Osteocyte (in vitro differentiated cells): ENCODE results near the gene SH3GL2. TPM values are rescaled to one million over a fixed set of nuclear protein-coding genes. Genes with fewer than 3 reads are reported as not detected.

Experiments used
- DNase-seq: peaks from one replicate; pipeline ENCODE4 v3.0.0; 2021; ENCODE audit warnings: mixed read lengths; ENCODE audit not compliant: unreplicated experiment; ENCODE audit errors: extremely low spot score
- H3K27ac Mint-ChIP-seq: one replicate; pipeline ENCODE4 v1.8.0; 2021; ENCODE audit warnings: mild to moderate bottlenecking, mixed read lengths; ENCODE audit not compliant: unreplicated experiment
- H3K27me3 Mint-ChIP-seq: one replicate; pipeline ENCODE4 v1.8.0; 2021; ENCODE audit warnings: mixed read lengths; ENCODE audit not compliant: unreplicated experiment
- H3K36me3 Mint-ChIP-seq: one replicate; pipeline ENCODE4 v1.8.0; 2021; ENCODE audit warnings: mixed read lengths; ENCODE audit not compliant: unreplicated experiment
- H3K4me1 Mint-ChIP-seq: one replicate; pipeline ENCODE4 v1.8.0; 2021; ENCODE audit warnings: mixed read lengths; ENCODE audit not compliant: unreplicated experiment
- H3K4me3 Mint-ChIP-seq: one replicate; pipeline ENCODE4 v1.8.0; 2021; ENCODE audit warnings: mild to moderate bottlenecking, moderate library complexity, mixed read lengths; ENCODE audit not compliant: unreplicated experiment
- H3K9me3 Mint-ChIP-seq: one replicate; pipeline ENCODE4 v1.8.0; 2021; ENCODE audit warnings: mixed read lengths; ENCODE audit not compliant: unreplicated experiment
- CTCF ChIP-seq: fragments of 200-600 bp; sonication (generic); IDR thresholded peaks from 2 replicates; pipeline ENCODE4 v1.5.0; 2021; ENCODE audit warnings: antibody characterized with exemption, mild to moderate bottlenecking, moderate library complexity
- total RNA-seq: library from RNA; stranded (reverse); gene quantifications from 2 replicates; pipeline ENCODE4 v1.2.1, GENCODE V29; 2021

Gene SH3GL2
- total RNA-seq, 1 donor from 2014 or later, result 0.16 TPM

GRCh38 chr9:17839776-17840175 lies 260.9 kb downstream of the SH3GL2 start:
- H3K36me3 Mint-ChIP-seq, result no peaks in the 10 kb centered on the region
- H3K4me1 Mint-ChIP-seq, result no peaks in the 10 kb centered on the region
- DNase-seq, result no peak
- no peak overlapping the region for H3K4me3 Mint-ChIP-seq
- peaks cover 5% of the 10 kb centered on the region for H3K27me3 Mint-ChIP-seq
- peaks cover 13% of the 10 kb centered on the region for H3K9me3 Mint-ChIP-seq
- no peak overlapping the region for H3K27ac Mint-ChIP-seq
- no peak for TF ChIP-seq CTCF

GRCh38 chr9:17843236-17843635 lies 264.4 kb downstream of the SH3GL2 start:
- no peak for TF ChIP-seq CTCF

More at GRCh38 chr9:17843236-17843635, 264.4 kb downstream of the SH3GL2 start:
- Mint-ChIP-seq H3K4me3 (no peak overlapping the region), H3K27me3 (peaks cover 5% of the 10 kb centered on the region), H3K4me1 (no peaks in the 10 kb centered on the region), H3K27ac (no peak overlapping the region), H3K9me3 (peaks cover 7% of the 10 kb centered on the region), H3K36me3 (no peaks in the 10 kb centered on the region)
- DNase-seq, result no peak
